DOHH2 (cell line): ENCODE measurements around the gene DCAF5.

Experiments
- EZH2phosphoT487 ChIP-seq: fragments of 200-600 bp; sonication (generic); IDR thresholded peaks from 2 replicates; pipeline ENCODE4 v1.6.1; 2017; ENCODE audit warnings: borderline replicate concordance, mild to moderate bottlenecking, antibody characterized with exemption, low read length, moderate library complexity, mixed read lengths
- TF ChIP-seq, protein P1 (sequence below): fragments of 200-600 bp; sonication (generic); IDR thresholded peaks from one replicate; pipeline ENCODE4 v1.5.1; 2014; ENCODE audit warnings: antibody characterized with exemption, mild to moderate bottlenecking, low read depth, low read length; ENCODE audit not compliant: poor library complexity, severe bottlenecking

DNA sequence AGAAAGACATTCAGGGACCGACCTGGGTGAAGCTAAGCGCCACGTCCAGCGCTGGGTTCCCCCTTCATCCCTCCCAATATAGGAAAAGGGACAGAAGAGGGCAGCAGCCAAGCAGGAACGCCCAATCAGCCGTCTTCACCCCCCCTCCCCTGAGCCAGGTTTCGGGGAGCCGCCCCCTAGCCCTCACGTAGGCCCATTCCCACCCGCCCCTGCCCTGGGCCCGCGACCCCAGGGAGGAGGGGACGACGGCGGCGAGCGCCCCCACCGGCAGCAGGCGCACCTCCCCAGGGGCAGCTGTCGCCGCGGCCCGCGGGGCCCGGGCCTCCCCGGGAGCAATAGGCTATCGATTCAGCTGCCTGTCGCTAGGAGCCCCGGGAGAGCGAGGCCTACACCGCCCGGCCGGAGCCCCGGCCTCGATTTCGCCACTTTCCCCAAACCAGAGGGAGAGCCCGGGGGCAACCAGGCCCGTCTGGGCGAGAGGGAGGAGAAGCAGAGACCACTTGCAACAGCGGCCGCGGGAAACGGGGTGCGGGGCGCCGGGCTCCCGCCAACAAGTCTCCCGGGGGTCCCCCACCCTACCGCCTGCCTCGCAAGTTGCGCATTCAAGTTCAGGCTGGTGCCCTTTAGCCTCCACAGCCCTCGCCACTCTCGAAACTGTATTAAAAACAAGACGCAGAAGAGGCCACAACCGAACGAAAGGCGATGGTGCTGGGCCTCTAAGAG is 1.3 kb downstream of the DCAF5 start:
- TF ChIP-seq EZH2phosphoT487: no peak
- TF ChIP-seq, protein P1, sequence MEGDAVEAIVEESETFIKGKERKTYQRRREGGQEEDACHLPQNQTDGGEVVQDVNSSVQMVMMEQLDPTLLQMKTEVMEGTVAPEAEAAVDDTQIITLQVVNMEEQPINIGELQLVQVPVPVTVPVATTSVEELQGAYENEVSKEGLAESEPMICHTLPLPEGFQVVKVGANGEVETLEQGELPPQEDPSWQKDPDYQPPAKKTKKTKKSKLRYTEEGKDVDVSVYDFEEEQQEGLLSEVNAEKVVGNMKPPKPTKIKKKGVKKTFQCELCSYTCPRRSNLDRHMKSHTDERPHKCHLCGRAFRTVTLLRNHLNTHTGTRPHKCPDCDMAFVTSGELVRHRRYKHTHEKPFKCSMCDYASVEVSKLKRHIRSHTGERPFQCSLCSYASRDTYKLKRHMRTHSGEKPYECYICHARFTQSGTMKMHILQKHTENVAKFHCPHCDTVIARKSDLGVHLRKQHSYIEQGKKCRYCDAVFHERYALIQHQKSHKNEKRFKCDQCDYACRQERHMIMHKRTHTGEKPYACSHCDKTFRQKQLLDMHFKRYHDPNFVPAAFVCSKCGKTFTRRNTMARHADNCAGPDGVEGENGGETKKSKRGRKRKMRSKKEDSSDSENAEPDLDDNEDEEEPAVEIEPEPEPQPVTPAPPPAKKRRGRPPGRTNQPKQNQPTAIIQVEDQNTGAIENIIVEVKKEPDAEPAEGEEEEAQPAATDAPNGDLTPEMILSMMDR: peak; percentile 52
